H1 (cell line): ENCODE measurements around the gene DUSP7. TPM values are rescaled to one million over a fixed set of nuclear protein-coding genes. Genes with fewer than 3 reads are reported as not detected.

Experiments
- CTCF ChIA-PET: fragments of 300-600 bp; sonication (Branson Sonifier 250); formaldehyde crosslinking; loops from one replicate; lab custom pipeline; 2021; ENCODE audit not compliant: partially characterized antibody; lab: Charles Lee
- POLR2A ChIA-PET: fragments of 300-600 bp; sonication (Branson Sonifier 250); formaldehyde crosslinking; loops from one replicate; lab custom pipeline; 2021; ENCODE audit warnings: inconsistent platforms; ENCODE audit not compliant: partially characterized antibody; lab: Charles Lee
- DNase-seq, 2 experiments: peaks; one replicate each; pipeline versions ENCODE4 v3.0.0 to v3.0.0-alpha.2; 2010 to 2022; ENCODE audit warnings: low spot score in 2 of 2, low read depth in 1 of 2, mixed read lengths in 1 of 2
- FAIRE-seq: peaks from 2 replicates; lab custom pipeline; 2011; peaks lifted over from hg19 to GRCh38; lab: Jason Lieb, UNC
- H2AFZ ChIP-seq: 2 replicates; pipeline ENCODE4 v1.8.1; 2012; ENCODE audit warnings: low read length, inconsistent platforms
- H2AK5ac ChIP-seq: 2 replicates; pipeline ENCODE4 v1.6.1; 2013; ENCODE audit warnings: low read depth, low read length
- H2BK120ac ChIP-seq: replicated peaks from 2 replicates; pipeline ENCODE3; 2013; ENCODE audit warnings: low read depth, low read length, inconsistent platforms
- H2BK12ac ChIP-seq: 2 replicates; pipeline ENCODE4 v1.6.1; 2013; ENCODE audit warnings: low read depth, low read length
- H2BK15ac ChIP-seq: 2 replicates; pipeline ENCODE4 v1.6.1; 2013; ENCODE audit warnings: low read length
- H2BK20ac ChIP-seq: 2 replicates; pipeline ENCODE4 v1.6.1; 2013; ENCODE audit warnings: low read length
- H2BK5ac ChIP-seq: 2 replicates; pipeline ENCODE4 v1.6.1; 2013; ENCODE audit warnings: low read depth, low read length
- H3K14ac ChIP-seq: 2 replicates; pipeline ENCODE4 v1.6.1; 2013; ENCODE audit warnings: inconsistent platforms; ENCODE audit not compliant: insufficient read length
- H3K18ac ChIP-seq: 2 replicates; pipeline ENCODE4 v1.6.1; 2013; ENCODE audit warnings: low read length; ENCODE audit errors: extremely low read depth
- H3K23ac ChIP-seq: 2 replicates; pipeline ENCODE4 v1.6.1; 2013; ENCODE audit warnings: inconsistent platforms; ENCODE audit not compliant: insufficient read length
- H3K23me2 ChIP-seq: 2 replicates; pipeline ENCODE4 v1.6.1; 2013; ENCODE audit warnings: low read depth, low read length
- H3K27ac ChIP-seq: 2 replicates; pipeline ENCODE4 v1.6.1; 2011; ENCODE audit warnings: low read depth, low read length, inconsistent platforms
- H3K27me3 ChIP-seq, 4 experiments: replicated peaks in 1 of 4; 1 replicate in 1 of 4; 2 replicates in 3 of 4; pipeline versions ENCODE4 v1.6.1 to v1.8.1; 2011 to 2013; ENCODE audit warnings: low read length in 3 of 4, mild to moderate bottlenecking in 3 of 4, inconsistent platforms in 2 of 4, mixed read lengths in 2 of 4, moderate library complexity in 1 of 4; ENCODE audit not compliant: control insufficient read depth in 3 of 4, insufficient read depth in 3 of 4; ENCODE audit errors: extremely low read depth in 1 of 4
- H3K36me3 ChIP-seq, 4 experiments: 2 replicates each; pipeline versions ENCODE4 v1.6.1 to v1.8.1; 2011 to 2013; ENCODE audit warnings: mild to moderate bottlenecking in 4 of 4, low read length in 3 of 4, moderate library complexity in 2 of 4, control low read depth in 1 of 4, inconsistent platforms in 1 of 4; ENCODE audit not compliant: insufficient read depth in 4 of 4, control insufficient read depth in 2 of 4
- H3K4ac ChIP-seq: replicated peaks from 2 replicates; pipeline ENCODE3; 2013; ENCODE audit warnings: low read length, low read depth, mixed read lengths, inconsistent platforms; ENCODE audit not compliant: insufficient read length
- H3K4me1 ChIP-seq, 4 experiments: replicated peaks in 1 of 4; 1 replicate in 1 of 4; 2 replicates in 3 of 4; pipeline versions ENCODE4 v1.6.1 to v1.8.1; 2011 to 2013; ENCODE audit warnings: low read length in 3 of 4, inconsistent platforms in 2 of 4, mixed read lengths in 1 of 4; ENCODE audit not compliant: insufficient read depth in 4 of 4, control insufficient read depth in 3 of 4
- H3K4me2 ChIP-seq, 2 experiments: 2 replicates each; pipeline versions ENCODE4 v1.6.1 to v1.8.1; 2011 to 2013; ENCODE audit warnings: low read depth in 2 of 2, low read length in 2 of 2, control low read depth in 1 of 2, inconsistent platforms in 1 of 2, mild to moderate bottlenecking in 1 of 2; ENCODE audit not compliant: insufficient read depth in 1 of 2
- H3K4me3 ChIP-seq, 4 experiments: fragments of 200-600, 300-600 bp in 1 of 4; sonication (generic), shearing (Covaris generic), sonication (Bioruptor Twin) in 1 of 4; 2 replicates each; pipeline versions ENCODE4 v1.5.1 to v1.8.1; 2011 to 2016; ENCODE audit warnings: low read length in 4 of 4, low read depth in 3 of 4, control low read depth in 2 of 4, inconsistent platforms in 2 of 4, mild to moderate bottlenecking in 2 of 4, mixed read lengths in 1 of 4, moderate library complexity in 1 of 4; ENCODE audit not compliant: insufficient read depth in 2 of 4; ENCODE audit errors: extremely low read depth in 1 of 4
- H3K56ac ChIP-seq: replicated peaks from 2 replicates; pipeline ENCODE3; 2013; ENCODE audit warnings: low read depth, mild to moderate bottlenecking, mixed read lengths, low read length, inconsistent platforms; ENCODE audit not compliant: insufficient read length
- H3K79me1 ChIP-seq: 2 replicates; pipeline ENCODE4 v1.6.1; 2013; ENCODE audit warnings: low read depth, low read length, control low read depth
- H3K79me2 ChIP-seq, 2 experiments: 2 replicates each; pipeline versions ENCODE4 v1.6.1 to v1.8.1; 2012 to 2013; ENCODE audit warnings: low read length in 2 of 2, mild to moderate bottlenecking in 2 of 2, inconsistent platforms in 1 of 2; ENCODE audit not compliant: insufficient read depth in 2 of 2, control insufficient read depth in 1 of 2
- H3K9ac ChIP-seq, 4 experiments: replicated peaks in 1 of 4; 1 replicate in 1 of 4; 2 replicates in 3 of 4; pipeline versions ENCODE4 v1.6.1 to v1.8.1; 2011 to 2013; ENCODE audit warnings: low read depth in 3 of 4, low read length in 3 of 4, control low read depth in 2 of 4, mild to moderate bottlenecking in 2 of 4, moderate library complexity in 2 of 4, inconsistent platforms in 1 of 4; ENCODE audit errors: extremely low read depth in 1 of 4
- H3K9me3 ChIP-seq, 2 experiments: 2 replicates each; pipeline versions ENCODE4 v1.6.1 to v1.8.1; 2012 to 2013; ENCODE audit warnings: mild to moderate bottlenecking in 2 of 2, moderate library complexity in 2 of 2, control low read depth in 1 of 2, inconsistent platforms in 1 of 2, low read depth in 1 of 2, low read length in 1 of 2, mixed read lengths in 1 of 2; ENCODE audit not compliant: insufficient read depth in 2 of 2
- H4K20me1 ChIP-seq, 2 experiments: replicated peaks in 1 of 2; 2 replicates each; pipeline versions ENCODE3 to v1.8.1; 2011 to 2013; ENCODE audit warnings: inconsistent platforms in 2 of 2, low read length in 2 of 2, mild to moderate bottlenecking in 1 of 2; ENCODE audit not compliant: insufficient read depth in 2 of 2, control insufficient read depth in 1 of 2
- H4K5ac ChIP-seq: 2 replicates; pipeline ENCODE4 v1.6.1; 2013; ENCODE audit warnings: low read length, low read depth, mixed read lengths, inconsistent platforms; ENCODE audit not compliant: insufficient read length
- H4K8ac ChIP-seq: 2 replicates; pipeline ENCODE4 v1.8.0; 2013; ENCODE audit warnings: mild to moderate bottlenecking, moderate library complexity, low read length, inconsistent platforms; ENCODE audit not compliant: insufficient read depth; ENCODE audit errors: extremely low read depth
- H4K91ac ChIP-seq: replicated peaks from 2 replicates; pipeline ENCODE3; 2013; ENCODE audit warnings: low read length, mixed read lengths, inconsistent platforms; ENCODE audit not compliant: insufficient read length
- E2F6 ChIP-seq: IDR thresholded peaks from 2 replicates; pipeline ENCODE4 v1.6.1; 2012; ENCODE audit warnings: inconsistent platforms
- EP300 ChIP-seq, 2 experiments: IDR thresholded peaks; 1 replicate in 1 of 2; 2 replicates in 1 of 2; pipeline ENCODE4 v1.6.1; 2011 to 2012; ENCODE audit warnings: low read depth in 2 of 2, low read length in 2 of 2, mild to moderate bottlenecking in 2 of 2, borderline replicate concordance in 1 of 2, inconsistent platforms in 1 of 2, moderate library complexity in 1 of 2
- FOSL1 ChIP-seq: IDR thresholded peaks from 2 replicates; pipeline ENCODE4 v1.6.1; 2011; ENCODE audit warnings: mild to moderate bottlenecking, low read depth, low read length, moderate library complexity; ENCODE audit not compliant: insufficient read depth
- RNF2 ChIP-seq: fragments of 200-900, 300-1000 bp; sonication (generic); IDR thresholded peaks from 2 replicates; pipeline ENCODE4 v1.7.1; 2016; ENCODE audit warnings: borderline replicate concordance, low read depth, mild to moderate bottlenecking, antibody characterized with exemption, low read length; ENCODE audit not compliant: poor library complexity, severe bottlenecking; ENCODE audit errors: missing control alignments
- SIX5 ChIP-seq: IDR thresholded peaks from 2 replicates; pipeline ENCODE4 v1.6.1; 2011; ENCODE audit warnings: mild to moderate bottlenecking, low read depth, low read length
- SP2 ChIP-seq: IDR thresholded peaks from 2 replicates; pipeline ENCODE4 v1.6.1; 2012; ENCODE audit warnings: mild to moderate bottlenecking, low read length, inconsistent platforms
- TAF1 ChIP-seq: IDR thresholded peaks from 2 replicates; pipeline ENCODE4 v1.6.1; 2011; ENCODE audit warnings: mild to moderate bottlenecking, low read depth, low read length
- WGBS, 2 experiments: shearing (Covaris generic) in 1 of 2; methylation state at CpG; one replicate each; pipeline versions ENCODE4 v1.1.6 to v1.1.7; 2013 to 2015; ENCODE audit warnings: low lambda C conversion rate in 2 of 2, mixed read lengths in 2 of 2, inconsistent platforms in 1 of 2, low coverage in 1 of 2, missing lambda C conversion rate in 1 of 2; ENCODE audit not compliant: insufficient replicate concordance in 2 of 2, insufficient coverage in 1 of 2, insufficient read length in 1 of 2; ENCODE audit errors: extremely low coverage in 1 of 2, missing lambda C conversion rate in 1 of 2; 5-methylcytosine and 5-hydroxymethylcytosine counted together
- polyA plus RNA-seq, 7 experiments: library from polyadenylated mRNA; depleted of rRNA in 3 of 7; stranded (reverse) in 5 of 7; unstranded in 2 of 7; fragments of >200 nt in 5 of 7; fragments of 200-250 nt in 2 of 7; gene quantifications; 1 replicate in 5 of 7; 2 replicates in 1 of 7; 4 replicates in 1 of 7; pipeline versions ENCODE4 v1.2.1 to v1.2.3, GENCODE V29; 2011 to 2013; ENCODE audit warnings: missing spikeins in 2 of 7, mixed read lengths in 2 of 7
- total RNA-seq: library from RNA; stranded (reverse); fragmentation: NEBNext Ultra II Directional; extraction: Animal tissue kit (Norgen Biotek cat#: 25700); gene quantifications from 2 replicates; pipeline ENCODE4 v1.2.1, GENCODE V29; 2021
- TF ChIP-seq, protein P1 (sequence below): IDR thresholded peaks from 2 replicates; pipeline ENCODE4 v1.6.1; 2011; ENCODE audit warnings: low read length, improper control_type of control experiment

DUSP7 gene
- total and polyA plus RNA-seq, 2 of the 8 experiments (the other 6 are each of a cell fraction or from before 2014, with no cell fraction given): 19.4 to 24.9 TPM

- no peak overlapping the region for H4K8ac ChIP-seq
- no peak overlapping the region for H2BK120ac ChIP-seq
- TF ChIP-seq RNF2 (no peak), FOSL1 (no peak), TAF1 (no peak), E2F6 (no peak), SIX5 (no peak), EP300 (IDR thresholded peaks at IDR 0.05; ENCODE audit: borderline replicate concordance in 1 of 2, low read depth in 2 of 2, low read length in 2 of 2) (no peak), SP2 (no peak)
- TF ChIP-seq, protein P1, sequence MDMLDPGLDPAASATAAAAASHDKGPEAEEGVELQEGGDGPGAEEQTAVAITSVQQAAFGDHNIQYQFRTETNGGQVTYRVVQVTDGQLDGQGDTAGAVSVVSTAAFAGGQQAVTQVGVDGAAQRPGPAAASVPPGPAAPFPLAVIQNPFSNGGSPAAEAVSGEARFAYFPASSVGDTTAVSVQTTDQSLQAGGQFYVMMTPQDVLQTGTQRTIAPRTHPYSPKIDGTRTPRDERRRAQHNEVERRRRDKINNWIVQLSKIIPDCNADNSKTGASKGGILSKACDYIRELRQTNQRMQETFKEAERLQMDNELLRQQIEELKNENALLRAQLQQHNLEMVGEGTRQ: no peak
- H4K5ac ChIP-seq: no peak overlapping the region
- H3K4me3 ChIP-seq: no peak overlapping the region
- H2AK5ac ChIP-seq: no peak overlapping the region
- no peak overlapping the region for H2BK15ac ChIP-seq
- no peak overlapping the region for H3K4me2 ChIP-seq
- no peak overlapping the region for H3K56ac ChIP-seq
- ChIA-PET POLR2A (no interaction called here), CTCF (interaction anchor here (0.6 to 24.7 kb wide), 8 partner anchors 8 to 106 kb away, joined by 3 to 984 read pairs (median 6); partner anchors contain the start of gene DUSP7)
- no peak overlapping the region for H2BK20ac ChIP-seq
- H2BK5ac ChIP-seq: no peak overlapping the region
- H3K4me1 ChIP-seq: no peaks in the 10 kb centered on the region; a peak in 1 of 7 replicates
- H3K79me1 ChIP-seq: no peaks in the 10 kb centered on the region
- H4K91ac ChIP-seq: no peak overlapping the region
- H3K79me2 ChIP-seq: no peaks in the 10 kb centered on the region
- H4K20me1 ChIP-seq: no peaks in the 10 kb centered on the region
- 93% methylated on average over 11 of the region's 11 CpGs; no CpG with 5 or more reads in 1 of the 2 experiments for WGBS, 2 experiments
- no peak overlapping the region for H3K14ac ChIP-seq
- no peaks in the 10 kb centered on the region for H3K9me3 ChIP-seq
- H3K18ac ChIP-seq: no peak overlapping the region
- FAIRE-seq (no peak), DNase-seq (no peak)
- H3K27me3 ChIP-seq: no peaks in the 10 kb centered on the region
- H2BK12ac ChIP-seq: no peak overlapping the region
- no peak overlapping the region for H3K27ac ChIP-seq
- H2AFZ ChIP-seq: no peak overlapping the region
- peaks cover 1% of the 10 kb centered on the region; the same call in 1 of the 2 replicates for H3K23me2 ChIP-seq
- no peak overlapping the region for H3K4ac ChIP-seq
- H3K9ac ChIP-seq: no peak overlapping the region
- H3K36me3 ChIP-seq: no peaks in the 10 kb centered on the region
- no peak overlapping the region for H3K23ac ChIP-seq
Observed at GRCh38 chr3:52017586-52017985, 38.8 kb downstream of the DUSP7 start.
